PC-3 (cell line): ENCODE data around the gene SPTA1. TPM values are rescaled to one million over a fixed set of nuclear protein-coding genes. Genes with fewer than 3 reads are reported as not detected.

Experiments
- ATAC-seq: fragments of 200-7000 bp; cut with Tn5 transposase; 2 replicates; pipeline ENCODE4 v1.9.1; 2020; ENCODE audit warnings: mild to moderate bottlenecking, moderate library complexity
- BruUV-seq: library from RNA; stranded (reverse); fragments of 400-500 nt; replicated peaks from 2 replicates; lab custom pipeline; 2021; lab: Mats Ljungman, UMichigan
- CTCF ChIA-PET: fragments of 300-600 bp; sonication (Branson Sonifier 250); formaldehyde crosslinking; loops from one replicate; lab custom pipeline; 2022; ENCODE audit warnings: antibody characterized with exemption; lab: Charles Lee
- POLR2A ChIA-PET: fragments of 300-600 bp; sonication (Branson Sonifier 250); formaldehyde crosslinking; loops from one replicate; lab custom pipeline; 2022; ENCODE audit warnings: antibody characterized with exemption; ENCODE audit not compliant: unreplicated experiment; lab: Charles Lee
- DNase-seq: peaks from one replicate; pipeline ENCODE4 v3.0.0-alpha.2; 2015
- H2AFZ ChIP-seq: fragments of 300-600 bp; sonication (generic); 2 replicates; pipeline ENCODE4 v1.6.0; 2016; ENCODE audit warnings: antibody characterized with exemption, low read length
- H3F3A ChIP-seq: fragments of 300-600 bp; sonication (generic); one replicate; pipeline ENCODE4 v1.6.0; 2017; ENCODE audit warnings: antibody characterized with exemption, low read length, control low read depth, mild to moderate bottlenecking; ENCODE audit not compliant: unreplicated experiment
- H3K27ac ChIP-seq: fragments of 300-600 bp; sonication (generic); 2 replicates; pipeline ENCODE4 v1.5.1; 2016; ENCODE audit warnings: mild to moderate bottlenecking, low read length
- H3K27me3 ChIP-seq: fragments of 300-600 bp; sonication (generic); 2 replicates; pipeline ENCODE4 v1.6.1; 2016; ENCODE audit warnings: low read length, mixed read lengths
- H3K36me3 ChIP-seq: fragments of 300-600 bp; sonication (generic); 2 replicates; pipeline ENCODE4 v1.6.1; 2016; ENCODE audit warnings: low read depth, mixed run types, low read length, mixed read lengths
- H3K4me1 ChIP-seq: fragments of 300-600 bp; sonication (generic); 2 replicates; pipeline ENCODE4 v1.5.1; 2016; ENCODE audit warnings: low read length; ENCODE audit not compliant: insufficient read depth
- H3K4me2 ChIP-seq: fragments of 300-600 bp; sonication (generic); 2 replicates; pipeline ENCODE4 v1.6.0; 2016; ENCODE audit warnings: low read length
- H3K4me3 ChIP-seq: fragments of 300-600 bp; sonication (generic); 2 replicates; pipeline ENCODE4 v1.5.1; 2016; ENCODE audit warnings: mild to moderate bottlenecking, low read length, mixed read lengths
- H3K79me2 ChIP-seq: fragments of 300-600 bp; sonication (generic); 2 replicates; pipeline ENCODE4 v1.6.1; 2017; ENCODE audit warnings: low read length, mixed read lengths
- H3K9ac ChIP-seq: fragments of 300-600 bp; sonication (generic); 2 replicates; pipeline ENCODE4 v1.6.0; 2016; ENCODE audit warnings: mild to moderate bottlenecking, low read length
- H3K9me2 ChIP-seq: fragments of 300-600 bp; sonication (generic); replicated peaks from 2 replicates; pipeline ENCODE4 v1.6.1; 2016; ENCODE audit warnings: mixed run types, low read length, mixed read lengths
- H3K9me3 ChIP-seq: fragments of 300-600 bp; sonication (generic); 2 replicates; pipeline ENCODE4 v1.6.1; 2016; ENCODE audit warnings: low read length, mixed read lengths
- H4K20me1 ChIP-seq: fragments of 300-600 bp; sonication (generic); 2 replicates; pipeline ENCODE4 v1.6.1; 2016; ENCODE audit warnings: low read length, mixed read lengths
- EZH2 ChIP-seq: fragments of 300-600 bp; sonication (generic); IDR thresholded peaks from one replicate; pipeline ENCODE4 v1.6.1; 2017; ENCODE audit warnings: antibody characterized with exemption, mild to moderate bottlenecking, low read length; ENCODE audit not compliant: unreplicated experiment
- EZH2phosphoT487 ChIP-seq: fragments of 300-600 bp; sonication (generic); IDR thresholded peaks from 2 replicates; pipeline ENCODE4 v1.6.1; 2018; ENCODE audit warnings: mild to moderate bottlenecking, antibody characterized with exemption, low read length, borderline replicate concordance
- intact Hi-C: fragments of 100-400 bp; cut with micrococcal nuclease; formaldehyde crosslinking; loops from 2 replicates; pipeline ENCODE4 v1.9.0; 2023
- total RNA-seq: library from RNA; depleted of rRNA; stranded (reverse); fragments of >200 nt; gene quantifications from 2 replicates; pipeline ENCODE4 v1.2.3, GENCODE V29; 2014
- TF ChIP-seq, protein P1 (sequence below): fragments of 300-600 bp; sonication (generic); conservative IDR thresholded peaks from 2 replicates; pipeline ENCODE4 v1.5.1; 2017; ENCODE audit warnings: antibody characterized with exemption, low read depth, mild to moderate bottlenecking, low read length

Gene SPTA1
- total RNA-seq, 1 experiment from 2014 or later: not detected

DNA sequence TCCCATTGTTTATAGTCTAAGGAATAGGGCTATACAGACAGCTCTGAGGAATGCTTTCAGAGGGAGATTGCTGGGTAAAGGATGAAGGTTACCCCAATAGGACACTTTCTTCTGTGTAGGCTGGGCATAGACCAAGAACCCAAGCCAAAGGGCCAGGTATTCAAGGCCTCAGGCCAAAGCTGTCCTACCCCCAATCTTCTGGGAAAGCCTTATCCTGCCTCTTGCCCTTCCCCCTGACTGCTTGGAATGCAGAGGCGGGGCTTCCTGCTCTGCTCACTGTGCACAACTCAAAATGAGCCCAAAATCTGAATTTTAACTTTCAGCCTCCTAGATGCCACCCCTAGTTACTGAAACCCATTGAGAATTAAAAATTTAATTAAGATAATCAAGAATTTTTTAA is 79.2 kb downstream of the SPTA1 start:
- ChIA-PET POLR2A (no interaction called here), CTCF (no interaction called here)
- no peak overlapping the region for H3K4me2 ChIP-seq
- no peaks in the 10 kb centered on the region for H4K20me1 ChIP-seq
- DNase-seq (no peak), ATAC-seq (no peak)
- intact Hi-C loops: no loop called here
- no peak overlapping the region for H2AFZ ChIP-seq
- no peaks in the 10 kb centered on the region; the same call in 1 of the 2 replicates for H3K9me3 ChIP-seq
- BruUV-seq: no TSS peak
- no peaks in the 10 kb centered on the region for H3F3A ChIP-seq
- no peaks in the 10 kb centered on the region for H3K9me2 ChIP-seq
- H3K27me3 ChIP-seq: no peaks in the 10 kb centered on the region
- no peaks in the 10 kb centered on the region for H3K4me1 ChIP-seq
- H3K36me3 ChIP-seq: no peaks in the 10 kb centered on the region
- no peak overlapping the region for H3K4me3 ChIP-seq
- no peak overlapping the region for H3K27ac ChIP-seq
- no peak overlapping the region for H3K9ac ChIP-seq
- TF ChIP-seq EZH2phosphoT487 (no peak), EZH2 (no peak)
- TF ChIP-seq, protein P1, sequence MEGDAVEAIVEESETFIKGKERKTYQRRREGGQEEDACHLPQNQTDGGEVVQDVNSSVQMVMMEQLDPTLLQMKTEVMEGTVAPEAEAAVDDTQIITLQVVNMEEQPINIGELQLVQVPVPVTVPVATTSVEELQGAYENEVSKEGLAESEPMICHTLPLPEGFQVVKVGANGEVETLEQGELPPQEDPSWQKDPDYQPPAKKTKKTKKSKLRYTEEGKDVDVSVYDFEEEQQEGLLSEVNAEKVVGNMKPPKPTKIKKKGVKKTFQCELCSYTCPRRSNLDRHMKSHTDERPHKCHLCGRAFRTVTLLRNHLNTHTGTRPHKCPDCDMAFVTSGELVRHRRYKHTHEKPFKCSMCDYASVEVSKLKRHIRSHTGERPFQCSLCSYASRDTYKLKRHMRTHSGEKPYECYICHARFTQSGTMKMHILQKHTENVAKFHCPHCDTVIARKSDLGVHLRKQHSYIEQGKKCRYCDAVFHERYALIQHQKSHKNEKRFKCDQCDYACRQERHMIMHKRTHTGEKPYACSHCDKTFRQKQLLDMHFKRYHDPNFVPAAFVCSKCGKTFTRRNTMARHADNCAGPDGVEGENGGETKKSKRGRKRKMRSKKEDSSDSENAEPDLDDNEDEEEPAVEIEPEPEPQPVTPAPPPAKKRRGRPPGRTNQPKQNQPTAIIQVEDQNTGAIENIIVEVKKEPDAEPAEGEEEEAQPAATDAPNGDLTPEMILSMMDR: no peak
- no peaks in the 10 kb centered on the region for H3K79me2 ChIP-seq

GRCh38 chr1:158604968-158605367 is 81.5 kb downstream of the SPTA1 start, which contains the start of gene OR10Z1:
OR10Z1 (plus strand) TSS chr1:158605268; CDS start chr1:158606439, 1,171 bp downstream.
- Histone ChIP-seq H3K36me3 (no peaks in the 10 kb centered on the region), H3K9ac (no peak within 1 kb of the TSS), H3K27me3 (no peaks in the 10 kb centered on the region), H3K4me1 (no peaks in the 10 kb centered on the region), H3K27ac (no peak within 1 kb of the TSS), H3K9me2 (no peaks in the 10 kb centered on the region), H3K9me3 (0 out of 2 replicates have a peak, but pooled peaks cover 3% of the 10 kb centered on the region), H2AFZ (no peak within 1 kb of the TSS), H3K4me3 (no peak within 1 kb of the TSS), H3F3A (no peaks in the 10 kb centered on the region), H3K4me2 (no peak within 1 kb of the TSS), H3K79me2 (no peaks in the 10 kb centered on the region), H4K20me1 (no peaks in the 10 kb centered on the region)
- CTCF ChIA-PET: no interaction called here
- no TSS peak for BruUV-seq
- ATAC-seq (no peak), DNase-seq (no peak)
- TF ChIP-seq EZH2phosphoT487: no peak
- TF ChIP-seq, protein P1: no peak
- TF ChIP-seq EZH2: no peak
- intact Hi-C loops: no loop called here
- POLR2A ChIA-PET: no interaction called here

DNA sequence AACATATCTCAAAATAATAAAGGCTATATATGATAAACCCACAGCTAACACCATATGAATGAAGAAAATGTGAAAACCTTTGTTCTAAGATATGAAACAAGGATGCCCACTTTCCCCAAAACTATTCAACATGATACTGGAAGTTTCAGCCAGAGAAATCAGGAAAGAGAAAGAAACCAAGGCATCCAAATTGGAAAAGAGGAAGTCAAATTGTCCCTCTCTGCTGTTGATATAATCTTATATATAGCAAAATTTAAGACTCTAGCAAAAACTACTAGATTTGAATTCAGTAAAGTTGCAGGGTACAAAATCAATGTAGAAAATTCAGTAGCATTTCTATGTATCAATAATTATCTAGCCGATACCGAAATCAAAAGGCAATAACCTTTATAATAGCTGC is 85.8 kb downstream of the SPTA1 start:
- Histone ChIP-seq H4K20me1 (no peaks in the 10 kb centered on the region), H3K4me1 (no peaks in the 10 kb centered on the region), H3K9me2 (no peaks in the 10 kb centered on the region), H3F3A (no peaks in the 10 kb centered on the region), H2AFZ (no peak overlapping the region), H3K27me3 (no peaks in the 10 kb centered on the region), H3K79me2 (no peaks in the 10 kb centered on the region), H3K27ac (no peak overlapping the region), H3K9me3 (peaks cover 21% of the 10 kb centered on the region), H3K36me3 (no peaks in the 10 kb centered on the region), H3K4me2 (no peak overlapping the region), H3K4me3 (no peak overlapping the region), H3K9ac (no peak overlapping the region)
- intact Hi-C loops: no loop called here
- POLR2A ChIA-PET: no interaction called here
- no TSS peak for BruUV-seq
- no peak for ATAC-seq
- no peak for DNase-seq
- CTCF ChIA-PET: no interaction called here
- TF ChIP-seq EZH2phosphoT487: no peak
- TF ChIP-seq, protein P1: no peak
- no peak for TF ChIP-seq EZH2
